Measurements from ENCODE around the gene LDLRAD4.

The LDLRAD4 gene

GRCh38 chr18:13286456-13287125 is 68.0 kb downstream of the LDLRAD4 start:
- DNase-seq (ENCODE audit: low spot score), result no peak

DNA sequence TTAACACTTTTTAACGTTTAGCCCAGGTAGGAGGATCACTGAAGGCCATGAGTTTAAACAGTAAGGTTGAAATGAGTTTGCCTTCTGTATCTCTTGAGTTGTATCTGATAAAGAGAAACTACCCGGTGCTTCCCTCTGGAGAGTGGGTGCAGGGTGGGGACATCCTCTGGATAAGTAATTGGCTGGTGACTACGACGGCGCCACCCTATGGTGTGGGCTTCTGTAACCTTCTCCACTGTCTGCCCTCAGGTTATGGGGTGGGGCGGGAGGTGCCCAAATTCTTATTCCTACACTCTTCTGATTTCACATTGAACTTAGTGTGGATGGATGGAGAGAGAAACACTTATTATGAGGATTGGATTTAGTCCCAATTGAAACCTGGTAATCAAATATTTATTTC is 68.8 kb downstream of the LDLRAD4 start:
- DNase-seq (ENCODE audit: low spot score), result no peak

DNA sequence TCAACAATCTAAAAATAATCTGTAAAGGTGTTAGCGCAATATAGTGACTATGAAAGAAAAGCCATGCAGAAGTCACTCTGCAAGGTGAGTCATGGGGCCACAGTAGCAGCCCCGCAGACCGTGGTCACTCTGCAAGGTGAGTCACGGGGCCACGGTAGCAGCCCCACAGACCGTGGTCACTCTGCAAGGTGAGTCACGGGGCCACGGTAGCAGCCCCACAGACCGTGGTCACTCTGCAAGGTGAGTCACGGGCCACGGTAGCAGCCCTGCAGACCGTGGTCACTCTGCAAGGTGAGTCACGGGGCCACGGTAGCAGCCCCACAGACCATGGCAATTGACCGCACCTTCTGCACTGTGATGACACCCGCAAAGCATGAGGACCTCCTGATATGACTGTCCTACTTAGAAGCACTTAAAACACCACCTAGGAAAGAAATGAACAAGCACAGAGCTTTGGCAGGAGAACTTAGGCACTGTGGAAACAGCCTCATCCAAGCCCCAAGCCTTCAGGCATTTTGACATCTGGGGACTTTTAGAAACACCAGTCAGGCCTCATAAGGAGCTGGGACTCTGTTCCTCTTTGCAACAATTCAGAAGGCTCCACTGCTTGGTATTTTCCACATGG is 70.1 kb downstream of the LDLRAD4 start:
- no peak for DNase-seq (ENCODE audit: low spot score)

DNA sequence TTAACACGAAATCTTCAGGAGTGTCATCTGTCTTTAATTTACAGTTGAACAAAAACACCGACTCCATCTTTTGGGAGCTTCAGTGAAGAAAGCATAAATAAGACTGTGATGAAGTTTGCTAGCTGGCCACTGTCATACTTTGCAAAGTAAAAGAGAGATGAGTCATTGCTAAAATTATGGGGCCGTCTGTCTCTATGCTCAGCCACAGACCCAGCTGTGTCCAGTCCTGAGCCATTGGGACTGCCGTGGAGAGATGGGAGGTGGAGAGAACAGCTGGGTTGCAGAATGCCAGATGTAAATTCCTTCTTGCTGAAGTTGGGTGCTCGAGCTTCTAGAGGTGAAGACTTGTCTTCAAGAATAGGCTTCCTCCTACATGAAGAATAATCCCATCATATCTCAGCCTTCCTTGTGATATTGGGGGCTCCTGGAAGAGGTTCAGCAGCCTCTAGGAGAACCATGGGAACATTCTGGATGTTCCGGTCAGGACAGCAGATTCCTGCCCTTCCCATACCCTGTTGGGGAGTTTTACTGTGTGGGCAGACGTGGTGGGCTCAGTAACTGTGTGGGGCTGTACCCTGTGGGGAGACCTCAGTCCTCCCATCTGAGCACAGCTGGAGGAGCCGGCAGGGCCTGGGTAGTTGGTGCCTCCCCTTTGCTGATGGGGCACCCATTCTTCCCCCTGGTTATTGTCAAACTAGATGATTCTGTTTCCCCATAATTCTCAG is 71.1 kb downstream of the LDLRAD4 start:
- DNase-seq (ENCODE audit: low spot score), result no peak

DNA sequence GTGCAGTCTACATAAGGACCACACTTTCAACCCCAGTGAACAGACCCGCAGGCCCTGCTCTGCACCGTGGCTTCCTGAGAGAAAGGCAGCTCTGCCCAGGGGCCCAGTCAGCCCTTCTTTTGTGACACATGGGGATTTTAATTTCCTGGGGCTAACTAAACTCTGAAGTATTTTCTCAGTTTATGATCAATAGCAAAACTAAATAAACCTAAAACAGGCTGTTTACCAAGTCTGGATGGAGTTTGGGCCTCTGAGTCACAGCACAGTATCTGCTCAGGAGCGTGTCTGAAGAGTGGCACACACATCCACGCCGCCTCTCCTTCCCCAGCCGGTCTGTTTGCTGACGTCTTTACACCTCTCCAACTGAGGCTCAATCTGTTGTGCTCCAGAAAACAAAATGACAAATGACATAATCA is 72.3 kb downstream of the LDLRAD4 start:
- DNase-seq (ENCODE audit: low spot score), result peak; percentile 97

DNA sequence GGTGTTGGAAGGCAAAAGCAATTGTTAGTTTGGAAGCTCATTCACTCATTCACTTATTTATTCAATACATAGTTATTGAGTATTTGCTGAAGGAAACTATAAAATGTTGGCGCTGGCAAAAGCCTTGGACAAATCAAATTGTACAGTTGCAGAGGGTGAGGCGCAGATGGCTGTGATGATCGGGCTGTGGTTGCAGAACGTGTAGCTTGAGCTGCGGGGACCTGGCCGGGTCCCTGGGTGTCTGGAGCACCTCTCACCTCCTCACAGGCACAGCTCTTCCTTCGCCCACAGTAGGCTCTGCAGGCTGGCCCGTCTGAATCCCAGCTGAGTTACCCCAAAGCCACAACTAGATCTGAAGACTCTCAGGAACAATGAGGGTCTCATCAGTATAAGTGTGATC is 72.7 kb downstream of the LDLRAD4 start:
- no peak for DNase-seq (ENCODE audit: low spot score)

- DNase-seq (ENCODE audit: low spot score), result peak; percentile 92
Observed at GRCh38 chr18:13291745-13292447, 73.3 kb downstream of the LDLRAD4 start.

DNA sequence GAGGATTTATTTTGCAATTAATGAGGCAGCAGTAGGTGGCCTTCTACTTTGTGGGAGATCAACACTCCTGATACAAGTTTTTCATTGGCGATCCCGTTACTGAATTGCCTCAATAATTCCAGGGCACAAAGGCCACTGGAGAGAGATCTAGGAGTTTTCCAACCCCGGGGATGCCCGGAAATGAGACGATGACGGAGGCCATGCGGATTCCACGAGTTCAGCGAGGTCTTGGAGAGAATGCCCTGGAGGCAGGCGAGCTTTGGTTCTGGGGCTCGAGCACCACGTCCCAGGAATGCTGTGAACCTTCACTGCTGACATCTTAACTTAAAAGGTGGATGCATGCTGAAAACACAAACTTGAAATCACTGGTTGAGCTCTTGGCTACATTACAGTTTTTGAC is 74.2 kb downstream of the LDLRAD4 start:
- DNase-seq (ENCODE audit: low spot score), result no peak

DNA sequence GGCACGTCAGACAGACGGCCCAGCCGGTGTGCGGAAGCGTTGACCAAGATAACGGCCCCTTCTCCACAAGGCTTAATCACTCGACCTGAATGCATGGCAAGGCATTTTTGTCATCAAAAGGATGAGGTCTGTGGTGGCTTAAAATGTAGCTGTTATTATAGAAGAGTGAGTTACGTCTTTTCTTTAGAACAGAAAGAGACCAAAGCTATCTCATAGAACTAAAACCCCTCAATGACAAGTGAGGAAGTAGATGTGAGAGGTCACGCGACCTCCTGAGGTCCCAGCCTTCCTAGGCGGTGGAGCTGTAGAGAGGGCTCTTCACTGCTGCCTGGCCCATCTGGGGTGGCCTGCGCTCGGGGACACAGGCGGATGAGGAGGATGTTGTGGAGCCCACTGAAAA is 75.7 kb downstream of the LDLRAD4 start:
- DNase-seq (ENCODE audit: low spot score), result no peak

GRCh38 chr18:13295894-13296293 is 77.3 kb downstream of the LDLRAD4 start:
- no peak for DNase-seq (ENCODE audit: low spot score)

- DNase-seq (ENCODE audit: low spot score), result no peak
Observed at GRCh38 chr18:13296867-13297574, 78.5 kb downstream of the LDLRAD4 start.

GRCh38 chr18:13298262-13298661 is 79.7 kb downstream of the LDLRAD4 start:
- DNase-seq (ENCODE audit: low spot score), result no peak

GRCh38 chr18:13300029-13300428 is 81.5 kb downstream of the LDLRAD4 start:
- DNase-seq (ENCODE audit: low spot score), result peak; percentile 61

DNA sequence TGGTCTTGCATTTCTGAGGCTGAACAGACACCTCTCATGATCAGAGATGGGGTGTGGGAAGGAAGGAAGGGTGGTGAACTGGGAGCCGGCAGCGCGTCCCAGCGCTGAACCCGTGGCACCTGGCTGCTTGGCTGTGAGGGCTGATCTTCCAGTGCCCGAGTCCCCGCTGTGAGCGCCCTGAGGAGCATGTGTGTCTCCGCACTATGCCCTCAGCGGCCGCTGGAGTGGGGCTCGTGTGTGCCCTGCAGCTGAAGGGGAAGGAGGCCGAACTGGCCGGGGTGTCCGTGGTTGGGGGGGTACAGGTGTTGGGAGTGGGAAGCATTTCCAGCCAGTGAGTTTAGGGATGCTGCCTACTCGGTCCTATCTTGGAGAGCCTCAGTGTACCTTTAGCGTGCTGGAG is 82.2 kb downstream of the LDLRAD4 start:
- DNase-seq (ENCODE audit: low spot score), result no peak

DNA sequence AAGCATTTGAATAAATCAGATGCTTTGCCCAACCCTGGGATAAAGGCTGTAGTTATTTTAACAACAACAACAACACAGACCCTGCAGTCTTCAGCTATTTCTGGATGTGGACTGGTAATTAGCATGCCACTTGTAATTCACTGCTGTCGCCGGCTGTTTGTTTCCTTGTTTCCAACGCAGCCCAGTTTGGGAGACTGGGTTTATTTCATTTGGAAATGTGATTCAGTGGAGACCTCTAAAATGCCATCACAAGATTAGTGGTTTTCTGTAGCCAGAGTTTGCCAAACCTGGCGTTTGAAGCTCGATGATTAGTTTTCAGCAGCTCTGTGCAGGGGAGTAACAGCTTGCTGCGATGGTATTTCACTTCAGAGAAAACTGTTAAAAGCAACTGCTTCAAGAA is 83.5 kb downstream of the LDLRAD4 start:
- peak; percentile 41 for DNase-seq (ENCODE audit: low spot score)

GRCh38 chr18:13302457-13303225 is 84.1 kb downstream of the LDLRAD4 start:
- DNase-seq (ENCODE audit: low spot score), result peak; percentile 47

DNA sequence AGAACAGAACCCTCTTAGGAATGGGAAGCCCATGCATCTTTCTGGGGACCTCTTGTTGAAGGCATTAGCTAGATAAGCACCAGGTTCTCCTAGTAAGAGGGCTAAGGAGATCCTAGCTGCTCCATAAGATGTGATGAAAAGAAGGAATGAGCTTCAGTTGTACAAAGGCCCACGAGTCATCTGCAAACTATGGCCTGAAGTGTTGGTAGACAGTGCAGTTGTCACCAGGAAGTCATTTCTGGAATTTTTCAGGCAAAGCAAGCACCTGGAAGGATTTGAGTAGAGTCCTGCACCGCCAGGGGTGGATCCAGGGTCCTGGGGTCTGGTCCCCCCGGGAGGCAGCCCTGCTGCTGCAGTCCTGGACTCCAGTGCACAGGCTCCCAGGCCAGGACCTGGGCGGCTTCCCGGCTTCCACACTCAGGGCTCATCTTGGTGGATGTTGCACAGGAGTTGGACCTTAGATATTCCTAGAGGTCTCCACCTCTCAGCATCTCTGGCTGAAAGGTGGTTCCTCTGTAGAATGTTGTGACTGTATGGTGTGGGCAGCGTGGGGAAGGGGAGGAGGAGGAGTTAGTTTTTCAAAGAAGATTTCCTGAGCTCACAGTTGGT is 85.3 kb downstream of the LDLRAD4 start:
- no peak for DNase-seq (ENCODE audit: low spot score)

GRCh38 chr18:13305301-13305700 is 86.7 kb downstream of the LDLRAD4 start:
- DNase-seq (ENCODE audit: low spot score), result no peak

GRCh38 chr18:13306583-13306982 is 88.0 kb downstream of the LDLRAD4 start:
- DNase-seq (ENCODE audit: low spot score), result no peak

DNA sequence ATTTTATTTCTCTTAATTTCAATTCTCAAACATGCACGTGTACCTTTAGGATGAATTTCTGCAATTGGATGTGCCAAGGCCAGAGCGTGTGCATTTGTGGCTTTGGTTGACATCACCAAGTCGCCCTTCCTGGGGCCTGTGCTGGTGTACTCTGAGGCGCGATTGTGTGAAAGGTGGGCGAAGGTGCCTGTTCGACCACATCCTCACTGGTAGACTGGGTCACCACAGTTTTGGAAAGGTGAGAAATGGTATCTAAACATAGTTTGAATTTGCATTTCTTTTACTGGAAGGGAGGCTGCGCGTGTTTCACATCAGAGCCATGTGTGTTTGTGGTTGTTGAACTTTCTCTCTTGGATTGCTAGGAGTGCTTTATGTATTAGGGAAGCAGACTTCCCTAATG is 89.8 kb downstream of the LDLRAD4 start:
- DNase-seq (ENCODE audit: low spot score), result no peak
